Measurements from ENCODE around the gene MARK4.
"Not testable (repeated sequence)": the region's sequence is repeated elsewhere in the genome, so short reads cannot be mapped to it uniquely, and the experiment has no call there.

The MARK4 gene

GRCh38 chr19:45311621-45312020 lies 60.5 kb downstream of the MARK4 start:
- Histone ChIP-seq H3K4me3 (no peak overlapping the region), H3K27me3 (ENCODE audit: low read depth) (peaks cover 8% of the 10 kb centered on the region), H3K9me3 (no peaks in the 10 kb centered on the region), H3K4me1 (no peaks in the 10 kb centered on the region), H3K36me3 (replicated peaks) (no peaks in the 10 kb centered on the region)
- no peak for DNase-seq (ENCODE audit: low spot score in 2 of 2)
- in situ Hi-C loops (cut with MboI; ENCODE audit: low sequenced_read_pairs): no loop called here

- H3K4me3 ChIP-seq; in situ Hi-C loops (cut with MboI; ENCODE audit: low sequenced_read_pairs); H3K36me3 ChIP-seq (replicated peaks); H3K9me3 ChIP-seq; H3K4me1 ChIP-seq; DNase-seq (ENCODE audit: low spot score in 2 of 2); H3K27me3 ChIP-seq (ENCODE audit: low read depth): not testable (repeated sequence)
Observed at GRCh38 chr19:45312285-45312684, 61.2 kb downstream of the MARK4 start.

GRCh38 chr19:45314708-45315245 lies 63.7 kb downstream of the MARK4 start:
- Histone ChIP-seq H3K4me3 (no peak overlapping the region), H3K4me1 (no peaks in the 10 kb centered on the region), H3K27me3 (ENCODE audit: low read depth) (peaks cover 8% of the 10 kb centered on the region), H3K9me3 (no peaks in the 10 kb centered on the region), H3K36me3 (replicated peaks) (no peaks in the 10 kb centered on the region)
- no peak for DNase-seq (ENCODE audit: low spot score in 2 of 2)
- in situ Hi-C loops (cut with MboI; ENCODE audit: low sequenced_read_pairs): no loop called here

GRCh38 chr19:45315304-45315703 lies 64.2 kb downstream of the MARK4 start:
- no peaks in the 10 kb centered on the region for H3K4me1 ChIP-seq
- no peaks in the 10 kb centered on the region for H3K9me3 ChIP-seq
- H3K36me3 ChIP-seq (replicated peaks): no peaks in the 10 kb centered on the region
- in situ Hi-C loops (cut with MboI; ENCODE audit: low sequenced_read_pairs): no loop called here
- no peak for DNase-seq (ENCODE audit: low spot score in 2 of 2)
- H3K27me3 ChIP-seq (ENCODE audit: low read depth): peaks cover 8% of the 10 kb centered on the region
- no peak overlapping the region for H3K4me3 ChIP-seq

DNA sequence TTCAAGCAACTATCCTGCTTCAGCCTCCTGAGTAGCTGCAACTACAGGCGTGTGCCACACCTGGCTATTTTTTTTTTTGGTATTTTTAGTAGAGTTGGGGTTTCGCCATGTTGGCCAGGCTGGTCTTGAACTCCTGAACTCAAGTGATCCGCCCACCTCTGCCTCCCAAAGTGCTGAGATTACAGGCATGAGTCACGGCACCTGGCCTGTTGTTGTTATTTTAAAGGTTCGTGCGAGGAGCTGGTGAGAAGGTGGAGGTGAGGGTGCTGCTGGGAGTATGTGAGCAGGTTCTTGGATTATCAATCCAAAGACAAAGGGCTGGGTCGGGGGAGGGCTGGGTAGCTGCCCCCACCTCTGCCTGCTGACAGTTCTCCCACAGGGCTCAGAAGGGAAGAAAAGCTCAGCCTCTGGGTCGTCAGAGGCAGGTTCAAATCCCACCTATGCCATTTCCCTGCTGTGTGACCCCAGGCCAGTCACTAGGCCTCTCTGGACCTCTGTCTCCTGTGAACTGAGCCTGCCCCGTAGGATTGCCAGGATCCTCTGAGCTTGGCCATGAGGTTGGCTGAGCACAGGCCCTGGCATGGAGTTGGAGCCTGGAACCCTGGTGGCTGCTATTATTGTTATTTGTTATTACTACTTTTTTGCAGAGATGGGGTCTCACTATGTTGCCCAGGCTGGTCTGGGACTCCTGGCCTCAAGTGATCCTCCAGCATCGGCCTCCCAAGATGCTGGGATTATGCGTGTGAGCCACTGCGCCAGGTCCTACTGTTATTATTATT lies 70.1 kb downstream of the MARK4 start:
- Histone ChIP-seq H3K36me3 (replicated peaks) (no peaks in the 10 kb centered on the region), H3K27me3 (ENCODE audit: low read depth) (no peaks in the 10 kb centered on the region), H3K4me3 (no peak overlapping the region), H3K9me3 (no peaks in the 10 kb centered on the region), H3K4me1 (no peaks in the 10 kb centered on the region)
- DNase-seq (ENCODE audit: low spot score in 2 of 2): no peak
- in situ Hi-C loops (cut with MboI; ENCODE audit: low sequenced_read_pairs): no loop called here

- DNase-seq (ENCODE audit: low spot score in 2 of 2): no peak
- Histone ChIP-seq H3K36me3 (replicated peaks) (no peaks in the 10 kb centered on the region), H3K27me3 (ENCODE audit: low read depth) (no peaks in the 10 kb centered on the region), H3K4me1 (no peaks in the 10 kb centered on the region), H3K4me3 (no peak overlapping the region), H3K9me3 (no peaks in the 10 kb centered on the region)
- in situ Hi-C loops (cut with MboI; ENCODE audit: low sequenced_read_pairs): no loop called here
Observed at GRCh38 chr19:45321848-45322247, 70.8 kb downstream of the MARK4 start.

DNA sequence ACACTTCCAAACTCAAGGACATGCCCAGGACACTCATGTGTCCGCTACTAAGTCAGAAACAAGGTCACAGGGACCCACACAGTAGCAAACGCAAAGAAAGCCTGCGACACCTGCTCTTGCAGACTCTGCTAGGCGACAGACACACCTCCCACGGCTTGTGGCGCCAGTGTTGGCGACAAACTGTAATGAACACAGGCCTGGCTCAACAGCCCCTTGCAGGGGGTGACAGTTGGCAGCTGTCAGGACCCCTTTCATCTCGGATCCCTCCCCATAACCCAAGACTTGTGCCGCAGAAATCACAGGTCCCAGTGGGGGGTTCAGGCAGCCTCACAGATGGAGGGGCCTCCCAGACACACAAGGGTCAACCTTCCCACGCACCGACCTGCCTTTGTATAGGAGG lies 71.2 kb downstream of the MARK4 start:
- in situ Hi-C loops (cut with MboI; ENCODE audit: low sequenced_read_pairs): no loop called here
- Histone ChIP-seq H3K36me3 (replicated peaks) (no peaks in the 10 kb centered on the region), H3K4me3 (no peak overlapping the region), H3K4me1 (no peaks in the 10 kb centered on the region), H3K9me3 (no peaks in the 10 kb centered on the region), H3K27me3 (ENCODE audit: low read depth) (no peaks in the 10 kb centered on the region)
- no peak for DNase-seq (ENCODE audit: low spot score in 2 of 2)

DNA sequence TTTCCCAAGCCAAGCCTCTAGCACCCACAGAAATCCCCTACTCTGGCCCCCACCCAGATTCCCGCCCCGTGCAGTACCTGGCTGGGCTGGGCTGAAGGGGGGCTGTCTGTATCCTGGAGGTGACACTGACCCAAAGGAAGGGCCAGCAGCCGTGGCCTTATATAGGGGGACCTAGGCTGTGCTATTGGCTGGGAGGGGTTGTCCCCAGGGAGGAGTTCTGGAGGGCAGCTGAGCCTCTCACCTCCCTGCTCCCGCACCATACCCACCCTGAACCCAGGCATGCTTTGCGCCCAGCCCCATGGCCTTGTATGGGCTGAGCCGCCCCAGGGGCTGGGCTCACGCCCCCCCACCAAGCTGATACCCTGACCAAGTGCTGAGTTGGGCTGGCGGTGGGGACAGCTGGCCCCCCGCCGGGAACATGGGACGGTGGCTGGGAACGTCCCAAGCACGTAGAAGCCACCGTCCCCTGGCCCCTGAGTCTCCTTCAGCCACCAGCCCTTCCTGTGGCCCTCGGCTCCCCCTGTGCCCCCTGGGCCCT lies 71.7 kb downstream of the MARK4 start, which contains the start of gene CKM:
CKM (minus strand) TSS at position 132 of the 538 bp plus-strand sequence. CDS start 3,162 bp downstream, outside the sequence.
- no peak within 1 kb of the TSS for H3K4me3 ChIP-seq
- no peaks in the 10 kb centered on the region for H3K27me3 ChIP-seq (ENCODE audit: low read depth)
- in situ Hi-C loops (cut with MboI; ENCODE audit: low sequenced_read_pairs): no loop called here
- H3K9me3 ChIP-seq: no peaks in the 10 kb centered on the region
- no peaks in the 10 kb centered on the region for H3K36me3 ChIP-seq (replicated peaks)
- DNase-seq (ENCODE audit: low spot score in 2 of 2): no peak
- no peaks in the 10 kb centered on the region for H3K4me1 ChIP-seq

DNA sequence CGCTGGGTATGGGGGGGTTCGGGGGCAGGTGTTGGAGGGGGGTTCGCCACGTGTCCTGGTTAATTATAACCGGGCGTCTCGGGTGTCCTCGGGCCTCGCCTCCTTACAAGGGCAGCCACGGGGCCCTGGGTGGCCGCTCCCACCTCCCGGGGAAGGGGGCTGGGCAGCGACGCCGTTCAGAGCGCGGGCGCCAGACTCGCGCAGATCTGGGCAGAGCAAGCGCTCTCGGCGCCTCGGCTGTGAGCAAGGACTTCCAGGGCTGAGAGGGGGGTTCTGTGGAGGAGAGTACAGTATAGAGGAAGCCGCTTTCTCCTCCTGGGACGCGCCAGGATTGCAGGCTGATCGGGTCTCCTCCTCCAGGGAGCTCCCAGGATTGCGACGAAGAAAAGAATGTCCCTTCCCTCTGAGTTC lies 72.6 kb downstream of the MARK4 start:
- Histone ChIP-seq H3K9me3 (no peaks in the 10 kb centered on the region), H3K4me3 (no peak overlapping the region), H3K27me3 (ENCODE audit: low read depth) (no peaks in the 10 kb centered on the region), H3K4me1 (no peaks in the 10 kb centered on the region), H3K36me3 (replicated peaks) (no peaks in the 10 kb centered on the region)
- in situ Hi-C loops (cut with MboI; ENCODE audit: low sequenced_read_pairs): no loop called here
- no peak for DNase-seq (ENCODE audit: low spot score in 2 of 2)

DNA sequence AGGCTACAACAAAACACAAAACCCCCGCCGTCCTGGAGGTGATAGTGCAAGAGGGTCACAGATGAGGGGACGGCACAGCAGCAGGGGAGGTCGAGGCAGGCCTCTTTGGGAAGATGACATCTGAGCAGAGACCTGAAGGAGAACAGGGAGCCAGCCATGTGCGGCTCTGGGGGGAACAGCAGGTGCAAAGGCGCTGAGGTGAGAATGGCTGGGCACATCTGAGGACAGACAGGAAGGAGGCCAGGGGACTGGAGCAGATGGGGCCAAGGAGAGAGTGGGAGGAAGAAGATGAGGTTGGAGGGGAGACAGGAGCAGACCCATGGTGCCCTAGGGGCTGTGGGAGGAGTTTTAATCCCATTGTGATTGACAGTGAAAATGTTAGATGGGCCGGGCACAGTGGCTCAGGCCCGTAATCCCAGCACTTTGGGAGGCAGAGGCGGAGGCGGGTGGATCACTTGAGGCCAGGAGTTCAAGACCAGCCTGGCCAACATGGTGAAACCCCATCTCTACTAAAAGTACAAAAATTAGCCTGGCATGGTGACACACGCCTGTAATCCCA lies 73.4 kb downstream of the MARK4 start:
- in situ Hi-C loops (cut with MboI; ENCODE audit: low sequenced_read_pairs): no loop called here
- H3K4me3 ChIP-seq: no peak overlapping the region
- no peaks in the 10 kb centered on the region for H3K36me3 ChIP-seq (replicated peaks)
- H3K27me3 ChIP-seq (ENCODE audit: low read depth): no peaks in the 10 kb centered on the region
- no peak for DNase-seq (ENCODE audit: low spot score in 2 of 2)
- no peaks in the 10 kb centered on the region for H3K4me1 ChIP-seq
- H3K9me3 ChIP-seq: no peaks in the 10 kb centered on the region

GRCh38 chr19:45327404-45328143 lies 76.5 kb downstream of the MARK4 start:
- Histone ChIP-seq H3K4me1 (no peaks in the 10 kb centered on the region), H3K4me3 (no peak overlapping the region), H3K36me3 (replicated peaks) (no peaks in the 10 kb centered on the region), H3K27me3 (ENCODE audit: low read depth) (no peaks in the 10 kb centered on the region), H3K9me3 (no peaks in the 10 kb centered on the region)
- DNase-seq (ENCODE audit: low spot score in 2 of 2): no peak
- in situ Hi-C loops (cut with MboI; ENCODE audit: low sequenced_read_pairs): no loop called here

GRCh38 chr19:45331411-45331810 lies 80.3 kb downstream of the MARK4 start:
- H3K36me3 ChIP-seq (replicated peaks): no peaks in the 10 kb centered on the region
- H3K27me3 ChIP-seq (ENCODE audit: low read depth): no peaks in the 10 kb centered on the region
- no peak overlapping the region for H3K4me3 ChIP-seq
- DNase-seq (ENCODE audit: low spot score in 2 of 2): no peak
- H3K9me3 ChIP-seq: no peaks in the 10 kb centered on the region
- in situ Hi-C loops (cut with MboI; ENCODE audit: low sequenced_read_pairs): loop anchor here (10.0 kb wide), 1 partner anchor 147 kb away; no protein-coding TSS in a partner anchor
- no peaks in the 10 kb centered on the region for H3K4me1 ChIP-seq

DNA sequence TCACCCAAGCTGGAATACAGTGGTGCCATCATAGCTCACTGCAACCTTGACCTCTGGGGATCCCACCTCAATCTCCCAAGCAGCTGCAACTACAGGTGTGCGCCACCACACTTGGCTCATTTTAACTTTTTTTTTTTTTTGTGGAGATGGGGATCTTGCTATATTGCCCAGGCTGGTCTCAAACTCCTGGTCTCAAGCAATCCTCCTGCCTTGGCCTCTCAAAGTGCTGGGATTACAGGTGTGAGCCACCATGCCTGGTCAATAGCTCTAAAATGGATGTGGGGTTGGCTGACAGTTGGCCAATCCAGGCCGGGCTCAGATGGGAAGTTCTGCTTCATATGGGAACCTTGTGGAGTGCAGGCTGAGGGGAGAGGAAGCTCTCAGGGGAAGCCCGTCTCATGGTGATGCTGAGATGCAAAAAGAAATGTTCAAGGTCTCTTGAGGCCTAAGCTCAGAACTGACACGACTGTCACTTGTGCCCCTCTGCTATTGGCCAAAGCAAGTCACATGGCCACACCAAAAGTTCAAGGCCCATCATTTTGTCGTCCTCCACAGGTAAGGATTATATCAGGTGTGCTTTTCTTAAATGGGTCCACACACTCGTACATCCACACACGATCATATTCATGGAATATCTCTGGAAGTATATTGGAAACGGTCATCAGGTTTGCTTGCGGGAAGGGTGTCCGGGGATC lies 82.7 kb downstream of the MARK4 start:
- no peak for DNase-seq (ENCODE audit: low spot score in 2 of 2)
- Histone ChIP-seq H3K4me3 (no peak overlapping the region), H3K36me3 (replicated peaks) (no peaks in the 10 kb centered on the region), H3K27me3 (ENCODE audit: low read depth) (no peaks in the 10 kb centered on the region), H3K4me1 (no peaks in the 10 kb centered on the region), H3K9me3 (no peaks in the 10 kb centered on the region)
- in situ Hi-C loops (cut with MboI; ENCODE audit: low sequenced_read_pairs): loop anchor here (10.0 kb wide), 1 partner anchor 149 kb away; no protein-coding TSS in a partner anchor
